H9 (cell line): ENCODE measurements around the gene ATP6V0E1. TPM values are rescaled to one million over a fixed set of nuclear protein-coding genes. Genes with fewer than 3 reads are reported as not detected.

Experiments used
- DNase-seq: peaks from one replicate; pipeline ENCODE4 v3.0.0-alpha.2; 2017
- H2AFZ ChIP-seq: one replicate; pipeline ENCODE4 v1.6.1; 2013; ENCODE audit warnings: mild to moderate bottlenecking, low read length, control low read depth, moderate library complexity
- H2AK5ac ChIP-seq: 2 replicates; pipeline ENCODE4 v1.6.1; 2013; ENCODE audit warnings: low read length, control low read depth, mixed read lengths; ENCODE audit not compliant: insufficient read length
- H2BK120ac ChIP-seq: one replicate; pipeline ENCODE4 v1.6.1; 2013; ENCODE audit warnings: low read depth, mild to moderate bottlenecking, low read length, control low read depth, inconsistent platforms; ENCODE audit not compliant: poor library complexity, severe bottlenecking
- H2BK12ac ChIP-seq: 2 replicates; pipeline ENCODE4 v1.6.1; 2013; ENCODE audit warnings: low read length, control low read depth, mixed read lengths, low read depth; ENCODE audit not compliant: insufficient read length
- H2BK15ac ChIP-seq: 2 replicates; pipeline ENCODE4 v1.6.1; 2013; ENCODE audit warnings: low read depth, low read length, control low read depth
- H2BK20ac ChIP-seq: one replicate; pipeline ENCODE4 v1.6.1; 2013; ENCODE audit warnings: low read depth, mild to moderate bottlenecking, low read length, control low read depth, inconsistent platforms; ENCODE audit not compliant: poor library complexity, severe bottlenecking
- H2BK5ac ChIP-seq: 2 replicates; pipeline ENCODE4 v1.6.1; 2013; ENCODE audit warnings: low read length, control low read depth, mixed read lengths; ENCODE audit not compliant: insufficient read length
- H3K14ac ChIP-seq: 2 replicates; pipeline ENCODE4 v1.6.1; 2013; ENCODE audit warnings: low read length, control low read depth; ENCODE audit not compliant: insufficient read depth
- H3K18ac ChIP-seq: 2 replicates; pipeline ENCODE4 v1.6.1; 2013; ENCODE audit warnings: low read depth, mild to moderate bottlenecking, mixed read lengths, low read length, control low read depth; ENCODE audit not compliant: insufficient read length
- H3K23ac ChIP-seq: 2 replicates; pipeline ENCODE4 v1.6.1; 2013; ENCODE audit warnings: low read length, control low read depth, mixed read lengths, low read depth; ENCODE audit not compliant: insufficient read length
- H3K23me2 ChIP-seq: 2 replicates; pipeline ENCODE4 v1.6.1; 2013; ENCODE audit warnings: low read depth, mild to moderate bottlenecking, mixed read lengths, low read length, control low read depth; ENCODE audit not compliant: insufficient read length, poor library complexity, severe bottlenecking
- H3K27ac ChIP-seq: 2 replicates; pipeline ENCODE4 v1.5.1; 2013; ENCODE audit warnings: low read length, control low read depth, mixed read lengths, low read depth; ENCODE audit not compliant: insufficient read length
- H3K27me3 ChIP-seq: 2 replicates; pipeline ENCODE4 v1.6.1; 2013; ENCODE audit warnings: low read length, control low read depth, inconsistent platforms; ENCODE audit not compliant: insufficient read depth
- H3K4ac ChIP-seq: 2 replicates; pipeline ENCODE4 v1.6.1; 2013; ENCODE audit warnings: low read depth, mild to moderate bottlenecking, control low read depth, inconsistent platforms, low read length, moderate library complexity
- H3K4me1 ChIP-seq: 2 replicates; pipeline ENCODE4 v1.6.1; 2013; ENCODE audit warnings: low read length, control low read depth, inconsistent platforms; ENCODE audit not compliant: insufficient read depth
- H3K4me2 ChIP-seq: 2 replicates; pipeline ENCODE4 v1.6.1; 2013; ENCODE audit warnings: low read length, control low read depth, mixed read lengths; ENCODE audit not compliant: insufficient read length, insufficient read depth
- H3K56ac ChIP-seq: 2 replicates; pipeline ENCODE4 v1.6.1; 2013; ENCODE audit warnings: low read depth, mild to moderate bottlenecking, mixed read lengths, low read length, control low read depth; ENCODE audit not compliant: insufficient read length
- H3K79me1 ChIP-seq: 2 replicates; pipeline ENCODE4 v1.6.1; 2013; ENCODE audit warnings: low read depth, mild to moderate bottlenecking, moderate library complexity, low read length, control low read depth, inconsistent platforms; ENCODE audit not compliant: insufficient read depth, poor library complexity, severe bottlenecking
- H3K79me2 ChIP-seq: 2 replicates; pipeline ENCODE4 v1.6.1; 2013; ENCODE audit warnings: low read length, control low read depth, inconsistent platforms; ENCODE audit not compliant: insufficient read depth
- H3K9ac ChIP-seq: 2 replicates; pipeline ENCODE4 v1.6.1; 2013; ENCODE audit warnings: low read length, control low read depth, mixed read lengths; ENCODE audit not compliant: insufficient read length; ENCODE audit errors: extremely low read depth
- H3K9me3 ChIP-seq: one replicate; pipeline ENCODE4 v1.6.1; 2013; ENCODE audit warnings: low read depth, low read length, inconsistent platforms; ENCODE audit not compliant: control insufficient read depth
- H3T11ph ChIP-seq: one replicate; pipeline ENCODE4 v1.6.1; 2013; ENCODE audit warnings: mild to moderate bottlenecking, low read length, control low read depth, inconsistent platforms
- H4K20me1 ChIP-seq: one replicate; pipeline ENCODE4 v1.6.1; 2013; ENCODE audit not compliant: control insufficient read depth, insufficient read length, insufficient read depth
- H4K5ac ChIP-seq: 2 replicates; pipeline ENCODE4 v1.6.1; 2013; ENCODE audit warnings: low read depth, mild to moderate bottlenecking, mixed read lengths, low read length, control low read depth; ENCODE audit not compliant: insufficient read length
- H4K8ac ChIP-seq: replicated peaks from 2 replicates; pipeline ENCODE4 v1.6.1; 2013; ENCODE audit warnings: low read length, control low read depth, mixed read lengths, low read depth; ENCODE audit not compliant: insufficient read length
- H4K91ac ChIP-seq: 2 replicates; pipeline ENCODE4 v1.6.1; 2013; ENCODE audit warnings: low read depth, mild to moderate bottlenecking, moderate library complexity, mixed read lengths, low read length, control low read depth; ENCODE audit not compliant: insufficient read length
- H3K27ac Mint-ChIP-seq, 3 experiments: 2 replicates in 2 of 3; 3 replicates in 1 of 3; pipeline ENCODE4 v1.8.0; 2020 to 2021; ENCODE audit warnings: mixed read lengths in 3 of 3, mild to moderate bottlenecking in 1 of 3, moderate library complexity in 1 of 3
- H3K27me3 Mint-ChIP-seq: 2 replicates; pipeline ENCODE4 v1.8.0; 2021; ENCODE audit warnings: low read depth, mild to moderate bottlenecking, moderate library complexity, mixed read lengths
- H3K36me3 Mint-ChIP-seq, 3 experiments: 2 replicates in 2 of 3; 3 replicates in 1 of 3; pipeline ENCODE4 v1.8.0; 2020 to 2021; ENCODE audit warnings: low read depth in 3 of 3, mixed read lengths in 3 of 3; ENCODE audit not compliant: insufficient read depth in 1 of 3
- H3K4me1 Mint-ChIP-seq, 2 experiments: 2 replicates each; pipeline ENCODE4 v1.8.0; 2020; ENCODE audit warnings: mixed read lengths in 2 of 2
- H3K4me3 Mint-ChIP-seq, 2 experiments: 2 replicates in 1 of 2; 3 replicates in 1 of 2; pipeline ENCODE4 v1.8.0; 2020 to 2021; ENCODE audit warnings: mild to moderate bottlenecking in 2 of 2, mixed read lengths in 2 of 2, moderate library complexity in 1 of 2
- H3K9me3 Mint-ChIP-seq, 2 experiments: 2 replicates in 1 of 2; 3 replicates in 1 of 2; pipeline ENCODE4 v1.8.0; 2020; ENCODE audit warnings: mild to moderate bottlenecking in 2 of 2, mixed read lengths in 2 of 2, moderate library complexity in 1 of 2
- WGBS: extraction: QIAGEN DNeasy Blood & Tissue Kit; methylation state at CpG from one replicate; pipeline ENCODE4 v1.1.7; 2013; ENCODE audit warnings: missing lambda C conversion rate, low lambda C conversion rate, mixed read lengths; ENCODE audit not compliant: insufficient read length; ENCODE audit errors: extremely low coverage; 5-methylcytosine and 5-hydroxymethylcytosine counted together
- total RNA-seq: library from RNA; stranded (reverse); gene quantifications from 2 replicates; pipeline ENCODE4 v1.2.1, GENCODE V29; 2021
- TF ChIP-seq, protein P1 (sequence below): fragments of 200-600 bp; sonication (generic); conservative IDR thresholded peaks from 3 replicates; pipeline ENCODE4 v1.8.0; 2021; ENCODE audit warnings: antibody characterized with exemption, mild to moderate bottlenecking

ATP6V0E1 gene
- total RNA-seq, 1 experiment from 2014 or later, result 101 TPM

- no peaks in the 10 kb centered on the region for H3K9me3 ChIP-seq
- H3K14ac ChIP-seq, result no peak overlapping the region
- H3K4me1 Mint-ChIP-seq, result peaks cover 0 to 5% of the 10 kb centered on the region in 2 experiments; a peak in 3 of 4 replicates
- no peaks in the 10 kb centered on the region for H3K27me3 ChIP-seq
- no peak overlapping the region for H2BK12ac ChIP-seq
- H3K9ac ChIP-seq, result no peak overlapping the region
- no peak overlapping the region for H4K91ac ChIP-seq
- H2AK5ac ChIP-seq, result no peak overlapping the region
- no peaks in the 10 kb centered on the region for H3K79me2 ChIP-seq
- no peak overlapping the region for H4K5ac ChIP-seq
- no peak overlapping the region for H2BK5ac ChIP-seq
- H3K23me2 ChIP-seq, result no peaks in the 10 kb centered on the region
- no peak overlapping the region for H3K4me3 Mint-ChIP-seq
- no peaks in the 10 kb centered on the region for H3K9me3 Mint-ChIP-seq
- H4K20me1 ChIP-seq, result no peaks in the 10 kb centered on the region
- no peak overlapping the region for H3K56ac ChIP-seq
- peaks cover 28% of the 10 kb centered on the region for H3K27me3 Mint-ChIP-seq
- DNase-seq, result no peak
- no peaks in the 10 kb centered on the region for H3K4me1 ChIP-seq
- H3K23ac ChIP-seq, result no peak overlapping the region
- H3K36me3 Mint-ChIP-seq, result peaks cover 3 to 22% (median 12%) of the 10 kb centered on the region in 3 experiments; a peak in 6 of 7 replicates
- WGBS, result no CpG with 5 or more reads among the region's 4 CpGs
- no peak overlapping the region for H4K8ac ChIP-seq
- H3K4me2 ChIP-seq, result no peak overlapping the region
- no peak overlapping the region for H3K18ac ChIP-seq
- H3T11ph ChIP-seq, result no peak overlapping the region
- no peak overlapping the region for H2BK120ac ChIP-seq
- no peak overlapping the region for H2BK20ac ChIP-seq
- H3K27ac ChIP-seq, result no peak overlapping the region
- no peaks in the 10 kb centered on the region for H3K79me1 ChIP-seq
- H3K4ac ChIP-seq, result no peak overlapping the region
- TF ChIP-seq, protein P1, sequence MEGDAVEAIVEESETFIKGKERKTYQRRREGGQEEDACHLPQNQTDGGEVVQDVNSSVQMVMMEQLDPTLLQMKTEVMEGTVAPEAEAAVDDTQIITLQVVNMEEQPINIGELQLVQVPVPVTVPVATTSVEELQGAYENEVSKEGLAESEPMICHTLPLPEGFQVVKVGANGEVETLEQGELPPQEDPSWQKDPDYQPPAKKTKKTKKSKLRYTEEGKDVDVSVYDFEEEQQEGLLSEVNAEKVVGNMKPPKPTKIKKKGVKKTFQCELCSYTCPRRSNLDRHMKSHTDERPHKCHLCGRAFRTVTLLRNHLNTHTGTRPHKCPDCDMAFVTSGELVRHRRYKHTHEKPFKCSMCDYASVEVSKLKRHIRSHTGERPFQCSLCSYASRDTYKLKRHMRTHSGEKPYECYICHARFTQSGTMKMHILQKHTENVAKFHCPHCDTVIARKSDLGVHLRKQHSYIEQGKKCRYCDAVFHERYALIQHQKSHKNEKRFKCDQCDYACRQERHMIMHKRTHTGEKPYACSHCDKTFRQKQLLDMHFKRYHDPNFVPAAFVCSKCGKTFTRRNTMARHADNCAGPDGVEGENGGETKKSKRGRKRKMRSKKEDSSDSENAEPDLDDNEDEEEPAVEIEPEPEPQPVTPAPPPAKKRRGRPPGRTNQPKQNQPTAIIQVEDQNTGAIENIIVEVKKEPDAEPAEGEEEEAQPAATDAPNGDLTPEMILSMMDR, result no peak
- no peak overlapping the region for H2BK15ac ChIP-seq
- H3K27ac Mint-ChIP-seq, result no peak overlapping the region
- no peak overlapping the region for H2AFZ ChIP-seq
These were observed 31.5 kb upstream of the ATP6V0E1 start for GRCh38 chr5:172952034-172952511.
